GM12878 (cell line): ENCODE measurements around the gene HJURP. TPM values are rescaled to one million over a fixed set of nuclear protein-coding genes. Genes with fewer than 3 reads are reported as not detected.

Experiments used
- ATAC-seq: fragments of 200-7000 bp; cut with Tn5 transposase; 3 replicates; pipeline ENCODE4 v1.9.1; 2020; ENCODE audit warnings: mild to moderate bottlenecking, moderate library complexity
- BruUV-seq: library from RNA; stranded (reverse); fragments of 400-500 nt; replicated peaks from 2 replicates; lab custom pipeline; 2021; lab: Mats Ljungman, UMichigan
- CTCF ChIA-PET: fragments of 300-600 bp; sonication (Branson Sonifier 250); formaldehyde crosslinking; extraction: SDS; loops from one replicate; lab custom pipeline; 2021; ENCODE audit warnings: inconsistent platforms; lab: Yijun Ruan, JAX
- POLR2A ChIA-PET: fragments of 350-600 bp; formaldehyde crosslinking; extraction: SDS; loops from one replicate; lab custom pipeline; 2021; ENCODE audit warnings: inconsistent platforms; lab: Charles Lee
- RAD21 ChIA-PET: fragments of 300-600 bp; sonication (Branson Sonifier 250); formaldehyde crosslinking; loops from one replicate; lab custom pipeline; 2023; ENCODE audit warnings: antibody characterized with exemption; ENCODE audit not compliant: unreplicated experiment; lab: Charles Lee
- SMC1A ChIA-PET: fragments of 300-600 bp; sonication (Branson Sonifier 250); formaldehyde crosslinking; loops from one replicate; lab custom pipeline; 2023; ENCODE audit not compliant: unreplicated experiment, uncharacterized antibody; lab: Charles Lee
- DNase-seq: peaks from one replicate; pipeline ENCODE4 v3.0.0-alpha.2; 2011; ENCODE audit warnings: low read depth, low spot score
- FAIRE-seq: peaks from 3 replicates; lab custom pipeline; 2011; peaks lifted over from hg19 to GRCh38; lab: Jason Lieb, UNC
- H2AFZ ChIP-seq: 2 replicates; pipeline ENCODE4 v1.6.0; 2011; ENCODE audit warnings: low read depth, low read length, control low read depth; ENCODE audit not compliant: control insufficient read depth
- H3K27ac ChIP-seq: 2 replicates; pipeline ENCODE4 v1.5.1; 2011; ENCODE audit warnings: control low read depth; ENCODE audit not compliant: control insufficient read depth, insufficient read depth
- H3K27me3 ChIP-seq, 2 experiments: replicated peaks in 1 of 2; 2 replicates each; pipeline versions ENCODE4 v1.6.0 to v1.6.1; 2011; ENCODE audit warnings: low read length in 1 of 2; ENCODE audit not compliant: control insufficient read depth in 2 of 2, insufficient read depth in 2 of 2
- H3K36me3 ChIP-seq, 2 experiments: 2 replicates each; pipeline ENCODE4 v1.5.1; 2011; ENCODE audit warnings: low read length in 1 of 2; ENCODE audit not compliant: control insufficient read depth in 2 of 2, insufficient read depth in 2 of 2
- H3K4me1 ChIP-seq: 2 replicates; pipeline ENCODE4 v1.6.1; 2011; ENCODE audit warnings: mild to moderate bottlenecking, low read length, moderate library complexity, mixed read lengths; ENCODE audit not compliant: control insufficient read depth, insufficient read depth
- H3K4me2 ChIP-seq: 2 replicates; pipeline ENCODE4 v1.6.0; 2011; ENCODE audit warnings: control low read depth; ENCODE audit not compliant: control insufficient read depth, insufficient read depth
- H3K4me3 ChIP-seq: fragments of 200-600 bp; sonication (generic); 2 replicates; pipeline ENCODE4 v1.5.1; 2016
- H3K79me2 ChIP-seq: 2 replicates; pipeline ENCODE4 v1.6.0; 2011; ENCODE audit warnings: low read length; ENCODE audit not compliant: control insufficient read depth, insufficient read depth
- H3K9ac ChIP-seq: 2 replicates; pipeline ENCODE4 v1.8.0; 2011; ENCODE audit warnings: low read length, control low read depth, mixed read lengths; ENCODE audit not compliant: control insufficient read depth, insufficient read depth
- H3K9me3 ChIP-seq: replicated peaks from 3 replicates; pipeline ENCODE4 v1.5.1; 2011; ENCODE audit warnings: mild to moderate bottlenecking, low read length; ENCODE audit not compliant: control insufficient read depth, insufficient read depth
- H4K20me1 ChIP-seq: 2 replicates; pipeline ENCODE4 v1.6.0; 2011; ENCODE audit not compliant: control insufficient read depth, insufficient read depth
- ATF7 ChIP-seq: fragments of 450-650 bp; IDR thresholded peaks from 2 replicates; pipeline ENCODE4 v1.6.1; 2016; ENCODE audit warnings: low read depth, mild to moderate bottlenecking
- BCL3 ChIP-seq: IDR thresholded peaks from 2 replicates; pipeline ENCODE4 v1.6.1; 2011; ENCODE audit warnings: borderline replicate concordance, low read depth, mild to moderate bottlenecking, moderate library complexity, low read length; ENCODE audit not compliant: insufficient read depth, poor library complexity, severe bottlenecking
- ESRRA ChIP-seq: IDR thresholded peaks from 2 replicates; pipeline ENCODE4 v1.6.1; 2012; ENCODE audit warnings: mild to moderate bottlenecking, low read length, improper control_type of control experiment
- KDM1A ChIP-seq: fragments of 200-600 bp; sonication (generic); IDR thresholded peaks from 2 replicates; pipeline ENCODE4 v1.6.1; 2016; ENCODE audit warnings: borderline replicate concordance
- NFYB ChIP-seq: IDR thresholded peaks from 2 replicates; pipeline ENCODE4 v1.6.1; 2011; ENCODE audit warnings: low read depth, mild to moderate bottlenecking, low read length, improper control_type of control experiment, moderate library complexity; ENCODE audit not compliant: insufficient read depth
- SPI1 ChIP-seq: IDR thresholded peaks from 2 replicates; pipeline ENCODE4 v1.6.1; 2011; ENCODE audit warnings: low read depth, mild to moderate bottlenecking, low read length, moderate library complexity, borderline replicate concordance; ENCODE audit not compliant: insufficient read depth
- ZBTB4 ChIP-seq: fragments of 450-650 bp; formaldehyde crosslinking; IDR thresholded peaks from 2 replicates; pipeline ENCODE4 v1.4.0; 2022; ENCODE audit warnings: mild to moderate bottlenecking, moderate library complexity
- ZNF592 ChIP-seq: fragments of 450-650 bp; IDR thresholded peaks from 2 replicates; pipeline ENCODE4 v1.6.1; 2017; ENCODE audit warnings: mild to moderate bottlenecking, moderate library complexity
- ZZZ3 ChIP-seq: IDR thresholded peaks from 2 replicates; pipeline ENCODE4 v1.6.1; 2011; ENCODE audit warnings: low read depth; ENCODE audit not compliant: control insufficient read depth, insufficient read length
- WGBS: methylation state at CpG from one replicate; pipeline ENCODE4 v1.1.6; 2016; ENCODE audit warnings: low lambda C conversion rate; ENCODE audit not compliant: insufficient replicate concordance, insufficient coverage; ENCODE audit errors: missing lambda C conversion rate; 5-methylcytosine and 5-hydroxymethylcytosine counted together
- in situ Hi-C: fragments of 300-500 bp; cut with MboI; formaldehyde crosslinking; loops from 9 replicates; pipeline ENCODE4 v1.14.3; 2018; ENCODE audit warnings: mixed read lengths
- intact Hi-C: fragments of 100-400 bp; cut with micrococcal nuclease; formaldehyde crosslinking; loops from one replicate; pipeline ENCODE4 v1.14.2; 2022; ENCODE audit not compliant: unreplicated experiment
- polyA plus RNA-seq, 11 experiments: library from polyadenylated mRNA; depleted of rRNA in 4 of 11; unstranded in 6 of 11; stranded (reverse) in 5 of 11; fragments of >200 nt; fragmentation: Nextera tagmentation in 4 of 11; fragmentation: Illumina TruSeq in 1 of 11; extraction: Ambion mirVana in 4 of 11; extraction: Trizol in 1 of 11; gene quantifications; 1 replicate in 1 of 11; 2 replicates in 10 of 11; pipeline versions ENCODE4 v1.2.1 to v1.2.3, GENCODE V29; 2011 to 2016; ENCODE audit warnings: inconsistent platforms in 2 of 11, missing spikeins in 2 of 11, low read depth in 1 of 11
- total RNA-seq, 4 experiments: library from RNA; depleted of rRNA in 3 of 4; stranded (reverse); fragments of >200 nt in 3 of 4; fragmentation: Illumina TruSeq in 1 of 4; extraction: Trizol in 1 of 4; gene quantifications; 2 replicates each; pipeline versions ENCODE4 v1.2.1 to v1.2.3, GENCODE V29; 2013 to 2021

HJURP gene
- total and polyA plus RNA-seq, 10 of the 15 experiments (the other 5 are each of a cell fraction or from before 2014, with no cell fraction given): 12.7 to 68.9 (median 44.4) TPM

GRCh38 chr2:233892793-233893192, 38.5 kb upstream of the HJURP start:
- intact Hi-C loops: no loop called here
- FAIRE-seq (no peak), DNase-seq (no peak)
- no peaks in the 10 kb centered on the region for H3K4me1 ChIP-seq
- no TSS peak for BruUV-seq
- SMC1A ChIA-PET: no interaction called here
- no peaks in the 10 kb centered on the region for H4K20me1 ChIP-seq
- H3K9ac ChIP-seq: no peak overlapping the region
- POLR2A ChIA-PET: no interaction called here
- in situ Hi-C loops: no loop called here
- CTCF ChIA-PET: no interaction called here
- H3K4me3 ChIP-seq: no peak overlapping the region
- no peaks in the 10 kb centered on the region for H3K79me2 ChIP-seq
- RAD21 ChIA-PET: no interaction called here
- 23% methylated on average over 2 of the region's 2 CpGs for WGBS
- no peaks in the 10 kb centered on the region for H3K36me3 ChIP-seq
- H3K27me3 ChIP-seq: no peaks in the 10 kb centered on the region; a peak in 2 of 4 replicates
- TF ChIP-seq KDM1A (no peak), ZNF592 (no peak), SPI1 (no peak)
- TF ChIP-seq, all 136 proteins: peak for 0
- Histone ChIP-seq H3K27ac (no peak overlapping the region), H2AFZ (no peak overlapping the region), H3K9me3 (no peaks in the 10 kb centered on the region), H3K4me2 (no peak overlapping the region)
- ATAC-seq: no peak

- intact Hi-C loops (no loop called here), in situ Hi-C loops (no loop called here)
- H3K9ac ChIP-seq: no peak overlapping the region
- no peak overlapping the region for H2AFZ ChIP-seq
- ChIA-PET SMC1A (no interaction called here), POLR2A (no interaction called here), CTCF (no interaction called here), RAD21 (no interaction called here)
- no peaks in the 10 kb centered on the region for H3K27me3 ChIP-seq
- no peaks in the 10 kb centered on the region for H4K20me1 ChIP-seq
- FAIRE-seq (no peak), ATAC-seq (no peak), DNase-seq (no peak)
- H3K79me2 ChIP-seq: no peaks in the 10 kb centered on the region
- H3K4me3 ChIP-seq: no peak overlapping the region
- BruUV-seq: no TSS peak
- no peak overlapping the region for H3K27ac ChIP-seq
- H3K36me3 ChIP-seq: no peaks in the 10 kb centered on the region
- no peak overlapping the region for H3K4me2 ChIP-seq
- no peaks in the 10 kb centered on the region for H3K4me1 ChIP-seq
- H3K9me3 ChIP-seq: no peaks in the 10 kb centered on the region; the same call in 1 of the 3 replicates
- TF ChIP-seq ATF7 (no peak), BCL3 (no peak), ZBTB4 (CRISPR knock-in tag) (no peak), ZZZ3 (no peak), ESRRA (no peak), NFYB (no peak)
These were observed 28.0 kb upstream of the HJURP start for GRCh38 chr2:233882353-233882752.
